HG03097 (cell line): ENCODE data around the gene NOSIP.
"Not testable (repeated sequence)": the region's sequence is repeated elsewhere in the genome, so short reads cannot be mapped to it uniquely, and the experiment has no call there.

Experiments used
- ATAC-seq: cut with Tn5 transposase; IDR thresholded peaks from one replicate; pipeline ENCODE4 v1.9.1; 2021; ENCODE audit not compliant: unreplicated experiment, low FRiP score

Gene NOSIP, protein sequence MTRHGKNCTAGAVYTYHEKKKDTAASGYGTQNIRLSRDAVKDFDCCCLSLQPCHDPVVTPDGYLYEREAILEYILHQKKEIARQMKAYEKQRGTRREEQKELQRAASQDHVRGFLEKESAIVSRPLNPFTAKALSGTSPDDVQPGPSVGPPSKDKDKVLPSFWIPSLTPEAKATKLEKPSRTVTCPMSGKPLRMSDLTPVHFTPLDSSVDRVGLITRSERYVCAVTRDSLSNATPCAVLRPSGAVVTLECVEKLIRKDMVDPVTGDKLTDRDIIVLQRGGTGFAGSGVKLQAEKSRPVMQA

GRCh38 chr19:49580264-49581006, at the start of gene NOSIP:
Gene NOSIP (minus strand): TSS chr19:49580556. CDS start chr19:49560691, 19,865 bp downstream.
- peak; percentile 86 for ATAC-seq

- no peak for ATAC-seq
These were observed 49.3 kb upstream of the NOSIP start for GRCh38 chr19:49629659-49630058.

DNA sequence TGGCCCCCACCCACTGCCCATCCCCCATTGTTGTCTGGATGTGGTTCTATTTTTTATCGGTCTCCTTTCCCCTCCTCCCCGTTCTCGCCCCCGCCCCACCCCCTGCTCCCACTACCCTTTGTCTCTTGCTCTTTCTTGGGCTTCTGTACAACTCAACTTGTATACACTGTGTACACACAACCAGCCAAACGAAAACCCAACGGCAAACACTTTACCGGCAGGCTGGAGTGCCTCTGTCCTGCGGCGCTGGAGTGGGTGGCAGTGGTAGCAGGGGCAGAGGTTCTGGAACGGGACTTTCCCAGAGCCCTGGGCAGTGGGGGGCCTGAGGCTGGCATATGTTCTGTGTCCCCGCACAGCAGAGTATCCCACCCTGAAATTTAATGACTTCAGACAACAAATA, 45.9 kb upstream of the NOSIP start:
- ATAC-seq = no peak

DNA sequence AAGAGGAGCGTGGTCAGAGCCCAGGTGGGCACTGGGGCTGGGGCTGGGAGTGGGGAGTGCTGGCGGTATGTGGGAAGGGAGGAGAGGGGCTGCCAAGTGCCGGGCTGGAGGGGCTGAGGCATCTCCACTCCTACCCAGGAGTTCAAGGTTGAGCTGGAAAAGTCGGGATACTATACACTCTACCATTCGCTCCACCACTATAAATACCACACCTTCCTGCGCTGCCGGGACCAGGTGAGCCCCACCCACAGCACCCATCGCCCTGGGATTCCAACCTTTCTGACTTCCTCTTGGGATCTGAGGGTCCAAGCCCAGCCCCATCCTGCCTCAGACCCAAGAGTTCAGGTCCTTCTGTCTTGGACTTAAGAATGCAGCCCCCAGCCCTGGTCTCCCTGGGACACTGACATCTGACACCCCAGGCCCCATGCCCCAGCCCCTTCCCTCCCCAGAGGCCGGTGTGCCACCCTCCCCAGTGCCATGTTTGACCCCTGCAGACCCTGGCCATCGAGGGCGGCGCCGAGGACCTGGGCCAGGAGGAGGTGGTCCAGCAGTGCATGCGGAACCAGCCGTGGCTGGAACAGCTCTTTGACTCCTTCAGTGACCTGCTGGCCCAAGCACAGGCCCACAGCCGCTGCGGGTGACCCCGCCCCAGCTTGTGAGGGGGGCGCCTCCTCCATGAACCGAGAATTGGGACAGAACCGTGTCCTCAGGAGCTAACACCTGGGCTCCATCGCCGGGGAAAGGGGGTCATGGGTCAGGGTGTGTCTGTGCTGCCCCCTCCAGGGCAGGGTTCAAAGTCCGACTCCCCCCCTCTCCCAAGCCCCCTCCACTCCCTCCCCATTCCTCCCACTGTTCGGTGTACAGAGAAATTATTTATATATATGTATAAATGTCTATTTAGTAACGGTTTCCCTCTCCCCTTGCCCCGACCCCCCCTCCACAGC, 44.9 kb upstream of the NOSIP start:
- no peak for ATAC-seq

DNA sequence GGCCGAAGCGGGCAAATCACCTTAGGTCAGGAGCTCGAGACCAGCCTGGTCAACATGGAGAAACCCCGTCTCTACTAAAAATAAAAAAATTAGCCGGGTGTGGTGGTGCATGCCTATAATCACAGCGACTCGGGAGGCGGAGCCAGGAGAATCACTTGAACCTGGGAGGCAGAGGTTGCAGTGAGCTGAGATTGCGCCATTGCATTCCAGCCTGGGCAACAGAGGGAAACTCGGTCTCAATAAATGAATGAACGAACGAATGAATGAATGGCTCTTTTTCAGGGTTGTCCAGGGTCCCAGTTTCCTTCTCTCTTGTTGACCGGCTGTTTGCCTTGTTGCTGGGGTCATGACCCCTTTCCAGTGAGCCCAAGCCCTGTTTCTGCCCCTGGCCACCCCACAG, 37.5 kb upstream of the NOSIP start:
- not testable (repeated sequence) for ATAC-seq

GRCh38 chr19:49616945-49617344, 36.6 kb upstream of the NOSIP start:
- ATAC-seq = no peak

GRCh38 chr19:49616532-49616931, 36.2 kb upstream of the NOSIP start:
- ATAC-seq = no peak

DNA sequence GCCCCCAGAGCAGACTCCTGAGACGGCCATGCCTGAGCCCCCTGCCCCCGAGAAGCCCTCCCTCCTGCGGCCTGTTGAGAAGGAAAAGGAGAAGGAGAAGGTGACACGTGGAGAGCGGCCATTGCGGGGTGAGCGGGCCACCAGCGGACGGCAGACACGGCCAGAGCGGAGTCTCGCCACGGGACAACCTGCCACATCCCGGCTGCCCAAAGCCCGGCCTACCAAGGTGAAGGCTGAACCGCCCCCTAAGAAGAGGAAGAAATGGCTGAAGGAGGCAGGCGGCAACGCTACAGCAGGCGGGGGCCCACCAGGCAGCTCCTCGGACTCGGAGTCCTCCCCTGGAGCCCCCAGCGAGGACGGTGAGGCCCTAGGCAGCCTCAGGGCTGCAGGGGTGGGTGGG, 35.5 kb upstream of the NOSIP start:
- ATAC-seq = no peak

- ATAC-seq = no peak
These were observed 33.9 kb upstream of the NOSIP start for GRCh38 chr19:49614096-49614833.

DNA sequence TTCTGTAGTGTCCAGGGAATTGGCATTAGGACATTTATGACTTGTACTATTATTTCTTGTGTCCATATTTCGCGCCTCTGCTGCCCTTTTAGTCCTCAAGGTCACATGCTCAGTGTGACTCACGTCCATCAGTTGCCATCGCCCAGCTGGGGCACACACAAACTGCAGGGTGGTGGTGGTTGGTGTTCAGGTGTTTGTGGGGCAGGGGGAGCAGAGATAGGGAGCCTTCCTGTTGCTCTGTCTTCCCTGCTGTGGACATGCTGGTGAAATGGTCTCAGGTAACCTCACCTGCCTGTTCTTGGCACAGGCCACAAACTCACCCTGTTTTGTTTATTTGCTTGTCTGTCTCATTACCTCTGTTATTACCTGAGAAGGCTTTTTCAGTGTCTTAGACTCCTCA, 33.0 kb upstream of the NOSIP start:
- ATAC-seq = no peak

DNA sequence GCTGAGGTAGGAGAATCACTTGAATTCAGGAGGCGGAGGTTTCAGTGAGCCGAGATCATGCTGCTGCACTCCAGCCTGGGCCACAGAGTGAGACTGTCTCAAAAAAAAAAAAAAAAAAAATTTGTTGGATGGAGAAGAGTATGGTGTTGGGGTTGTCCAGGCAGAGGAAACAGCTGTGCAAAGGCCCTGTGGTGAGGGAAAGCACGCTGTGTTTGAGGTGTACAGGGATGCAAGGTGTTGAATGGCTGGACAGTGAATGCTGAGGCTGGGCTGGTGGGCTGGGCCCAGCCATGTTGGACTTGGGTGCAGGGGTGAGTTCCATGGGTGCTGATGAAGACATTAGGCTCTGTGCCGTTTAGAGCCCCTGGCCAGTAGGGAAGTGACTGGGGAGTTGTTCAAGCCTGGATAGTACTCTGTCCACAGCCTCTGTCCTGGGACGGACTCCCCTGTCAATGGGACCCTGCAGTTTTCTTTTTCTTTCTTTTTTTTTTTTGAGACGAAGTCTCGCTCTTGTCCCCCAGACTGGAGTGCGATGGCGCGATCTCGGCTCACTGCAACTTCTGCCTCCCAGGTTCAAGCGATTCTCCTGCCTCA, 29.2 kb upstream of the NOSIP start:
- ATAC-seq = no peak

DNA sequence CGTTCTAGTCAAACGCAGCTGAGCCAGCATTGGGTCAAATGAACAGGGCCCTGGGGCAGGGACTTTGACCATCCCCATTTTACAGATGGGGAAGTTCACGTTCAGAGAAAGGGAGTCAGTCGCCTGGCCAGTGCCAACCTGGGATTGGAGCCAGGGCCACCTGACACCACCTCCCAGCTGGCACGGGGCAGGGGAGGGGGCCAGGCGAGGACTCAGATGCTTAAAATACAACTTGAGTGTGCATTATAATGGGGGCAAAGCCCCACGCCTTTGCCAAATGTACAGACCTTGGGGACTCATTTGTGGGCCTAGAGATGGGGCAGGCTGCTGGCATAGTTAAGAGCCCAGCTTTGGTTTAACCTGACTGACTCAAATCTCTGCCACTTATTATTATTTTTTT, 25.2 kb upstream of the NOSIP start:
- ATAC-seq = no peak

- no peak for ATAC-seq
These were observed 22.4 kb upstream of the NOSIP start for GRCh38 chr19:49602806-49603205.

DNA sequence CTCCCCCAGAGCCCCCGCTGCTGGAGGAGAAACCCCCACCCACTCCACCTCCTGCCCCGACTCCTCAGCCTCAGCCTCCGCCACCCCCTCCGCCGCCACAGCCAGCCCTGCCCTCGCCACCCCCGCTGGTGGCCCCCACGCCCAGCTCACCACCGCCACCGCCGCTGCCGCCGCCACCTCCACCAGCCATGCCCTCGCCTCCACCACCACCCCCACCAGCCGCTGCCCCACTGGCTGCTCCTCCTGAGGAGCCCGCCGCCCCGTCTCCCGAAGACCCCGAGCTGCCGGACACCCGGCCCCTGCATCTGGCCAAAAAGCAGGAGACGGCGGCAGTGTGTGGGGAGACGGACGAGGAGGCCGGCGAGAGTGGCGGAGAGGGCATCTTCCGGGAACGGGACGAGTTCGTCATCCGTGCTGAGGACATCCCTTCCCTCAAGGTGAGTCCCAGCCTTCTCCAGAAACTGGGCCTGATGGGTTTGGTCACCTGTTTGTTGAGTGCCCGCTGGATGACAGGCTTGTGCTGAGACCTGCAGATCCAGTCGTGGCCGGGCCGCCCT, 21.2 kb upstream of the NOSIP start:
- ATAC-seq = no peak

- ATAC-seq = no peak
These were observed 19.3 kb upstream of the NOSIP start for GRCh38 chr19:49599378-49600295.

GRCh38 chr19:49597703-49597974, 17.3 kb upstream of the NOSIP start:
- ATAC-seq = no peak

DNA sequence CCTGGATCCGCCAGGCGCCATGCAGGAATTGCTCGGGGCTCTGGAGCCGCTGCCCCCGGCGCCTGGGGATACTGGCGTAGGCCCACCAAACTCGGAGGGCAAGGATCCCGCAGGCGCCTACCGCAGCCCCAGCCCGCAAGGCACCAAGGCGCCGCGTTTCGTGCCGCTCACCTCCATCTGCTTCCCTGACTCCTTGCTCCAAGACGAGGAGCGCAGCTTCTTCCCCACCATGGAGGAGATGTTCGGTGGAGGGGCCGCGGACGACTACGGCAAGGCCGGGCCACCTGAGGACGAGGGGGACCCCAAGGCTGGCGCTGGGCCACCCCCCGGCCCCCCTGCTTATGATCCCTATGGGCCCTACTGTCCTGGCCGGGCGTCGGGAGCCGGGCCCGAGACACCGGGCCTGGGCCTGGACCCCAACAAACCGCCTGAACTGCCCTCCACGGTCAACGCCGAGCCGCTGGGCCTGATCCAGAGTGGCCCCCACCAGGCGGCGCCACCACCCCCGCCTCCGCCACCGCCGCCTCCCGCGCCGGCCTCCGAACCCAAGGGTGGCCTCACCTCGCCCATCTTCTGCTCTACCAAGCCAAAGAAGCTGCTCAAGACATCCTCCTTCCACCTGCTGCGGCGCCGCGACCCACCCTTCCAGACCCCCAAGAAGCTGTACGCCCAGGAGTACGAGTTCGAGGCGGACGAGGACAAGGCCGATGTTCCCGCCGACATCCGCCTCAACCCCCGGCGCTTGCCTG, 16.8 kb upstream of the NOSIP start:
- no peak for ATAC-seq

DNA sequence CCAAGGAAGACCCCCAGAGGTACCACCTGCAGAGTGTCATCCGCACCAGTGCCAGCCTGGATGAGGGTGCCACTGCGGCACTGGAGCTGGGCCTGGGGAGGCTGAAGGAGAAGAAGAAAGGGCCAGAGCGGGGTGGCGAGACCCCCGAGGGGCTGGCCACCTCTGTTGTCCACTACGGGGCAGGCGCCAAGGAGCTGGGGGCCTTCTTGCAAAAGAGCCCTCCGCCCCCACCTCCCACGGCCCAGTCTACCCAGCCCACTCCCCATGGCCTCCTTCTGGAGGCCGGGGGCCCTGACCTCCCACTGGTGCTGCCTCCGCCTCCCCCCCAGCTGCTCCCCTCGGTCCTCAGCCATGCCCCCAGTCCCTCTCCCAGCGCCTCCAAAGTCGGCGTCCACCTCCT, 16.1 kb upstream of the NOSIP start:
- no peak for ATAC-seq
